ENCODE results near the gene XRRA1.

XRRA1 gene

GRCh38 chr11:74863410-74863809, 85.5 kb downstream of the XRRA1 start:
- DNase-seq (ENCODE audit: low spot score), result no peak
- no peak overlapping the region for H3K27ac ChIP-seq
- TF ChIP-seq CTCF (IDR thresholded peaks at IDR 0.05), result no peak
- no peak overlapping the region for H3K4me3 ChIP-seq

GRCh38 chr11:74860743-74861142, 88.1 kb downstream of the XRRA1 start:
- no peak overlapping the region for H3K4me3 ChIP-seq
- no peak overlapping the region for H3K27ac ChIP-seq
- no peak for DNase-seq (ENCODE audit: low spot score)
- no peak for TF ChIP-seq CTCF (IDR thresholded peaks at IDR 0.05)

- no peak for TF ChIP-seq CTCF (IDR thresholded peaks at IDR 0.05)
- DNase-seq (ENCODE audit: low spot score), result no peak
- no peak overlapping the region for H3K27ac ChIP-seq
Measured at GRCh38 chr11:74853223-74853622, 95.7 kb downstream of the XRRA1 start.

GRCh38 chr11:74849525-74850391, 99.1 kb downstream of the XRRA1 start:
- no peak for TF ChIP-seq CTCF (IDR thresholded peaks at IDR 0.05)
- no peak for DNase-seq (ENCODE audit: low spot score)
- H3K4me3 ChIP-seq, result no peak overlapping the region
- no peak overlapping the region for H3K27ac ChIP-seq

More at GRCh38 chr11:74853223-74853622, 95.7 kb downstream of the XRRA1 start:
- H3K4me3 ChIP-seq, result no peak overlapping the region

GRCh38 chr11:74847895-74848294, 101.0 kb downstream of the XRRA1 start:
- H3K4me3 ChIP-seq, result no peak overlapping the region
- no peak for TF ChIP-seq CTCF (IDR thresholded peaks at IDR 0.05)
- H3K27ac ChIP-seq, result no peak overlapping the region
- DNase-seq (ENCODE audit: low spot score), result no peak

- no peak for TF ChIP-seq CTCF (IDR thresholded peaks at IDR 0.05)
- DNase-seq (ENCODE audit: low spot score), result no peak
- H3K27ac ChIP-seq, result no peak overlapping the region
Measured at GRCh38 chr11:74847395-74847794, 101.5 kb downstream of the XRRA1 start.

GRCh38 chr11:74846770-74847169, 102.1 kb downstream of the XRRA1 start:
- no peak overlapping the region for H3K27ac ChIP-seq
- no peak for DNase-seq (ENCODE audit: low spot score)
- no peak overlapping the region for H3K4me3 ChIP-seq
- no peak for TF ChIP-seq CTCF (IDR thresholded peaks at IDR 0.05)

More at GRCh38 chr11:74847395-74847794, 101.5 kb downstream of the XRRA1 start:
- H3K4me3 ChIP-seq, result no peak overlapping the region

All from coronary artery (tissue), 2 donors.